Hematopoietic multipotent progenitor cell (in vitro differentiated cells): ENCODE results near the gene VMAC. TPM values are rescaled to one million over a fixed set of nuclear protein-coding genes. Genes with fewer than 3 reads are reported as not detected.

Experiments
- DNase-seq, 3 donors: peaks; one replicate each; pipeline ENCODE4 v3.0.0-alpha.2; 2011 to 2015; ENCODE audit warnings: low read depth in 2 of 3, low spot score in 2 of 3
- total RNA-seq: library from RNA; depleted of rRNA; stranded (reverse); fragments of >200 nt; gene quantifications from one replicate; pipeline ENCODE4 v1.2.3, GENCODE V29; 2012

The VMAC gene
- total RNA-seq, 1 donor = 25.3 TPM

DNA sequence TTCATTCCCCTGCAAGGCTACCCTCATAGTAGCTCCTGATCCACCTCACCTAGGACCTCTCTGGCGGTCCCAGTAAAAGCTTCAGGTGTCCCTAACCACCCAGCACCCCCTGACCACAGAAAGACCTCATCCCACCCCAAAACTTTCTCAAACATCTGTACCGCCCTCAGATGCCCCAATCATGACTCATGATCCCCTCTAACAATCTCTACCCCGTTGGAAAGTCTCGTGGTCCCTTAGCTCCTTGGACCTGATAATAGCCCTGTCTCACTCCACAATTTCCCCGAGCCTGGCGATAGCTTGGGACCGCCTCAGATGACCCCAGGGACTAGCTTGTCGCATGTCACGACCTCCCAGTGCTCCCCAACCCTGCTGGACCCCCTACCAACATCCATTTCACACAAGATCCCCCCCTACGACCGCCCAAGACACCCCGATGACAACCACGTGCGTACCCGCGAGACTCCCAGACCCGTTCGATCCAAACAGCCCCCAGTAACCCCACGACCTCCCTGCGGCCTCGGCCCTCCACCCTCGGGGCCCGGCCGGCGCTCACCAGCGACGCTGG is 1.5 kb upstream of the VMAC start:
- DNase-seq = peak in 2 of 3 donors; percentile 49 to 50

DNA sequence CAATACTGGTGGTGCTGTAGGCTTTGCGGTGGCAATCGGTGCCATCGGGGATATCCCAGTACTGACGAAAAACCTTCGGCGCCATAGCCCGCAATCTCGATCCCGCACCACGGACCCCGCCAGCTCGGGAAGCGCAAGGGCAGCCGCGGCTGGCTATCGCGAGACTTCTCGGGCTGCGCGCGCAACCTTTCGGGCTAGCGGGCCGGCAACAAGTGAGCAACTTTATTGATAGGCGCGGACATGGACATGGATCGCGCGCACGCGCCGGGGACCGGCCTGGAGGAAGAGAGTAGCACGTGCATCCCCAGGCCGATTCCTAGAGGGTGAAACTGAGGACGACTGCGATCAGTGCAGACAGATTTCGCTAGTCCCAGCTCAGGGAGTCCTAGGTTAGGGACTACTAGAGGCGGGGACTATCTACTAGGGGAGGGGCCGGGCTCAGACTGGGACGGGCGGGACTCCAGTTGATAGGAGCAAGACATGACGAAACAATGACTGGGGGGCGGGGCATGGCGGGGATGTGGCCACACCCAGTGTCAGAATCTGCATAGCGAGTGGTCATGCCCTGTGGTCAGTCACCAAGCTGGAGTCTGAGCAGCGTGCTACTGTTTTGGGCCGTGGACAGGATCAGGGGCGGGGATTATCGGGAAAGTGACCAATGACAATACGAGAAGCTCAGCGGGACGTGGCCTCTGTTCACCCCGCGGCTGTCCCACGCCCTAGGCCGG is 884 bp upstream of the VMAC start, which contains the start of gene NDUFA11:
Gene NDUFA11, minus strand, starts transcription at position 167 of the 728 bp plus-strand sequence. Its CDS starts 82 bp downstream, at position 85.
- DNase-seq = peak; percentile 96 to 98 (median 97)

DNA sequence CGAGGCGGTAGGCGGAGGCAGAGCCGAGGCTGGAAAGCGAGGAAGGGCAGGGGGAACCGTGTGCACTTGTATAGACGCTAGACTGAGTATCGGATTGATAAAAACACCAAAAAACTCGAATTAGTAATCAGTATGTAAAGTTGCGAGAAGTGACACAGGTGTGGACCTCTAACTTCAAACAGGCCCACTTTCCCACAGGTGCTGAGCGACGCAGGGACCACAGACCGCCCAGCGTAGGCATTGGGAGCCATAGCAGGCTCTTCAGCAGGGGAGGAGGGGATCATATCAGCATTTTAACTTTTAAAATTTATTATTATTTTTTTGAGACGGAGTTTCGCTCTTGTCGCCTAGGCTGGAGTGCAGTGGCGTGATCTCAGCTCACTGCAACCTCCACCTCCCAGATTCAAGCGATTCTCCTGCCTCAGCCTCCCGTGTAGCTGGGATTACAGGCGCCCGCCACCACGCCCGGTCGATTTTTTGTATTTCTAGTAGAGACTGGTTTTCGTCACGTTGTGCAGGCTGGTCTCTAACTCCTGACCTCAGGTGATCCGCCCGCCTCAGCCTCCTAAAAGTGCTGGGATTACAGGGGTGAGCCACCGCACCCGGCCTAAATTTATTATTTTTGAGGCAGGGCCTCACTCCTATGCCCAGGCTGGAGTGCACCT is 574 bp downstream of the VMAC start:
- DNase-seq = no peak

DNA sequence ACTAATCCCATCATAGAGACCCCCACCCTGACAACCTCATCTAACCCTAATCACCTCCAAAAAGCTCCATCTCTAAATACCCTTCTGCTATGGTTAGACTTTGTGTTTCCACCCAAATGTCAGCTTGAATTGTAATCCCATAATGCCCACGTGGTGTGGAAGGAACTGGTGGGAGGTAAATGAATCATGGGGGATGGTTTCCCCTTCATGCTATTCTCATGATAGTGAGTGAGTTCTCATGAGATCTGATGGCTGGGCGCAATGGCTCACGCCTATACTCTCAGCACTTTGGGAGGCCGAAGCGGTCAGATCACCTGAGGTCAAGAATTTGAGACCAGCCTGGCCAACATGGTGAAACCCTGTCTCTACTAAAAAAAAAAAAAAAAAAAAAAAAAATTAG is 2.6 kb downstream of the VMAC start:
- DNase-seq = no peak

DNA sequence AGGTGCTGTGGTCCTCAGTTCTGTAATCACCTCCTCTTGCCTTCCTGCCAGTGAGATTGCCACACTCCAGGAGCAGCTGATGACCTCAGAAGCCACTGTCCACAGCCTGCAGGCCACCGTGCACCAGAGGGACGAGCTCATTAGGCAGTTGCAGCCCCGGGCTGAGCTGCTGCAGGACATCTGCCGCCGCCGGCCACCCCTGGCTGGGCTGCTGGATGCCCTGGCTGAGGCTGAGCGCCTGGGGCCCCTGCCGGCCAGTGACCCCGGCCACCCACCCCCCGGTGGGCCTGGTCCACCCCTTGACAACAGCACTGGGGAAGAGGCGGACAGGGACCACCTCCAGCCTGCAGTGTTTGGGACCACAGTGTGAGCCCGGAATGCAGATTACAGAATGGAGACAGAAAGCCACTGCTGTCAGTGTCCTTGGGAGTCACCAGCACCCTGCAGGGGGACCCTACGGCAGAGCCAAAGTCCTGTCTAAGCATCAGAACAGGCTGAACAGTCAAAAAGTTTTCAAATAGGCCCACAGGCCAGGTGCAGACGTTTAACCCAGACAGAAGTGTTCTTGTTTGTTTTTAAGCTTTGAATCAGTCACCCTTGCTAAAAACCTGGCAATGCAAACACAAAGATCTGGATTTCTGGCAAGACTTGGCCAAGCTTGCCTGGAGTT is 4.2 kb downstream of the VMAC start:
- DNase-seq = no peak

DNA sequence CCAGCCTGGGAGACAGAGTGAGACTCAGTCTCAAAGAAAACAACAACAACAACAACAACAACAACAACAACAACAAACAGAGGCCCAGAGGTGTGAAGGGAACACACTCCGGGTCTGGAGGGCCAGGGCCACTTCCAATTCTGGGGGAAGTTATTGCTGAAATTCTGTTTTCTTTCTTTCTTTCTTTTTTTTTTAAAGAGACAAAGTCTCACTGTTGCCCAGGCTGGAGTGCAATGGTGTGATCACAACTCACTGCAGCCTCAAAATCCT is 5.9 kb downstream of the VMAC start:
- no peak for DNase-seq

DNA sequence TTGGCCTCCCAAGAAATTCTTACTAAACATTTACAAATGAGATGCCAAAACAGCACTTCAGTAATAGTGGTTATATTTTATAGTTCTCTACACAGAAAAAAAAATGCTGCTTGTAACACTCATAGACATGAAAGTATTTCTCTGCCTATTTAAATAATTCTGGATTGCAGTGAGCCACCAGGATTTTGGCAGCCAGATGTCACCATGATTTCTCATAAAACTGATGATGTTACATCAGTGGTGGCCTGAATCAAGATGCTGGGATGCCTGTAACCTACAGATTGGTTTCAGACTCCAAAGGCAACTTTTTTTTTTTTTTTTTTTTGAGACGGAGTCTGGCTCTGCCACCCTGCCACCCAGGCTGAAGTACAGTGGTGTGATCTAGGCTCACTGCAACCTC is 6.7 kb downstream of the VMAC start:
- no peak for DNase-seq

DNA sequence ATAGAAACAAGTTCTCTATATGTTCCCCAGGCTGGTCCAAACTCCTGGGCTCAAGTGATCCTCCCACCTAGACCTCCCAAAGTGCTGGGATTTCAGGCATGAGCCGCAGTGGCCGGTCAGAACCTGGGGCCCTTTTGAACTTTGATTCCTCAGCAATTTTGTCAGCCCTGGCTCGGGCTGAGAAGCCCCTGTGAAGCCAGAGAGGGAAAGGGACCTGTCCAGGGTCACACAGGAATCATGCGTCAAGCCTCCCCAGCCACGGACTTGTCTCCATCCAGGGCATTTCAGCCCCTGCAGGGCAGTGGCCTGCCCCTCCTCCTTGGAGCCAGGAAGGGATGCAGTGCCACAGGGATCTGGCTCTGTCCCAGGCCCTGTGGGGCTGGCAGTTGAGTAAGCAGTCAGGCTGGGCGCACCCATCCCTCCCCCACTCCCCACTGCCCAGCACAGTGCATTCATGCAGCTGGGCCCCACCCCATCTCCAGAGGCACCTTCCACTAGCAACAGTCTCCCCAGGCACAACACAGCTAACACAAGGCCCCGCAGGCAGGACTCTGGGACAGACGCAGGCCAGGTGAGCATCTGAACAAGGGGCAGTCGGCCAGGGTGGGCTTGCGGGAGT is 9.2 kb downstream of the VMAC start, which contains the start of gene CAPS:
Gene CAPS, plus strand, starts transcription at position 516 of the 619 bp plus-strand sequence. CDS start 153 bp downstream, outside the sequence.
- no peak for DNase-seq

DNA sequence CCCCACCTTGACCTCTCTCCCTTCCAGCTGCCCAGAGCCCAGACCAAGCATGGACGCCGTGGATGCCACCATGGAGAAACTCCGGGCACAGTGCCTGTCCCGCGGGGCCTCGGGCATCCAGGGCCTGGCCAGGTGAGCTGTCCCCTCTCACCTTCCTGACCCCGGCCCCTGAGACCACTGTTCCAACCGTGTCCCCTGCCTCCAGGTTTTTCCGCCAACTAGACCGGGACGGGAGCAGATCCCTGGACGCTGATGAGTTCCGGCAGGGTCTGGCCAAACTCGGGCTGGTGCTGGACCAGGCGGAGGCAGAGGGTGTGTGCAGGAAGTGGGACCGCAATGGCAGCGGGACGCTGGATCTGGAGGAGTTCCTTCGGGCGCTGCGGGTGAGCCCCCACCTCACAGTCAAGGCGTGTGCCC is 9.7 kb downstream of the VMAC start:
- no peak for DNase-seq

DNA sequence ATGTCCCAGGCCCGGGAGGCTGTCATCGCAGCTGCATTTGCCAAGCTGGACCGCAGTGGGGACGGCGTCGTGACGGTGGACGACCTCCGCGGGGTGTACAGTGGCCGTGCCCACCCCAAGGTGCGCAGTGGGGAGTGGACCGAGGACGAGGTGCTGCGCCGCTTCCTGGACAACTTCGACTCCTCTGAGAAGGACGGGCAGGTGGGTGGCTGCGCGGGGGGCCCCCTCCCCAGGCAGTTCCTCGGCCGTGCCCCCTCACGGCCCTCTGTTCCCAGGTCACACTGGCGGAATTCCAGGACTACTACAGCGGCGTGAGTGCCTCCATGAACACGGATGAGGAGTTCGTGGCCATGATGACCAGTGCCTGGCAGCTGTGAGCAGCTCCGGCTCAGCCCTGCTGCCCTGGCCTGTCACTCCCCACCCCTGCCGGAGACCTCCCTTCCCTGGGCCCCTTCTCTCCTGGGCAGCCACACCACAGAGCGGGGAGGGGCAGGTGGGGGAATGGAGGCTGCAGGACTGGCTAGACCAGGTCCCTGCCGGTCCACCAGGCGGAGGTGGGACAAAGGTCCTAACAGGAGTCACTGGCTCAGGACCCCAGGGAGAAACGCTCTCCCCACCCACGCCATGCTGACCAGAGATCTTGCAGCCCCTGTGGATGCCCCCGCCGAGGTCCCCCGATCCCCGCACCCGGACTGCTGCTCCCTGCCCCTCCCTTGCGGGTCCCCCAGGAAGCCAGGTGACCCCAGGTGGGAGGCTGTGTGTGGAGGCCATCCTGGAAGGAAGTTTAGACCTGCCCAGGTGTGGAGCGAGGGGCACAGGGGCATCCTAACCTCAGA is 10.5 kb downstream of the VMAC start:
- DNase-seq = no peak

DNA sequence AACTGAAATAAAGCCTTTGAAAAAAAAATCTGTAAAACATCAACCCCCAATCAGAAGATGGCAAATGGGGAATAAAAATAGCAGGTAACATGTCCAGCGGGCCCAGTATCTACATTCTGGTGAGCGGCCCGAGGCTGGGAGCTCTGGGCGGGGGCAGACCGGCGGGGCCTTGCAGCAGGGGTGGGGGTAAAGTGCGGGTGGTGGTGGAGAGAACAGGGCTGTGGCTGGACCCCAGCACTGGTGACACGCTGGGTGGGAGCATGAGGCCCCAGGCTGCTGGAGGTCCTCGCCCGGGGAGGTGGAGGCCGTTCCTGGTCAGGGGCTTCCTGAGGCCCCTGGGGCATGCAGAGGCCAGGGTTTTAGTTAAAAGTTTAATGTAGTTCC is 11.1 kb downstream of the VMAC start:
- DNase-seq = no peak

DNA sequence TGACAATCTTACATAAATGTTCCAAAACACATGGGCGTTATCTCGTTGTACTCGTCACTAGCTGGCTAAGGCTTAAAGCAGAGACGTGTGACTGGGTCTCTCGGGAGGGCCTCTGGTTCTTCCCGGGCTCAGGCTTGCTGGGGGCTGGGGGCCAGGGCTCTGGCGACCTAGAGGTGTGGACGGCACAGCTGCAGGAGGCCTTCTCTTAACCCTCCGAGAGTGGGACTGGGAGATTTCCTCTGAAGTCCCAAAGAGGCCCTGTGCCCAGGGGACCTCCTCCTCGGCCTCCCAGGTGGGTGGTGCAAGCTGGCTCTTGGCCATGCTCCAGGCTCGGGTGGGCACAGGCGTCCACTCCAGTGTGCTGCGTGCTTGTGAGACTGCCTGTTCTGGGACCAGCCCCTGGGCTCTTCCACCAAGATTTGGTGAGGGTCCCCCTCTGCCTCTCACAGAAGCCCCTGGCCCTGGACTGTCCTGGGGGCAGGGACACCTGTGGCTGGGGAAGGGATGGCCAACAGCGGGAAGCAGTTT is 11.6 kb downstream of the VMAC start:
- DNase-seq = no peak

DNA sequence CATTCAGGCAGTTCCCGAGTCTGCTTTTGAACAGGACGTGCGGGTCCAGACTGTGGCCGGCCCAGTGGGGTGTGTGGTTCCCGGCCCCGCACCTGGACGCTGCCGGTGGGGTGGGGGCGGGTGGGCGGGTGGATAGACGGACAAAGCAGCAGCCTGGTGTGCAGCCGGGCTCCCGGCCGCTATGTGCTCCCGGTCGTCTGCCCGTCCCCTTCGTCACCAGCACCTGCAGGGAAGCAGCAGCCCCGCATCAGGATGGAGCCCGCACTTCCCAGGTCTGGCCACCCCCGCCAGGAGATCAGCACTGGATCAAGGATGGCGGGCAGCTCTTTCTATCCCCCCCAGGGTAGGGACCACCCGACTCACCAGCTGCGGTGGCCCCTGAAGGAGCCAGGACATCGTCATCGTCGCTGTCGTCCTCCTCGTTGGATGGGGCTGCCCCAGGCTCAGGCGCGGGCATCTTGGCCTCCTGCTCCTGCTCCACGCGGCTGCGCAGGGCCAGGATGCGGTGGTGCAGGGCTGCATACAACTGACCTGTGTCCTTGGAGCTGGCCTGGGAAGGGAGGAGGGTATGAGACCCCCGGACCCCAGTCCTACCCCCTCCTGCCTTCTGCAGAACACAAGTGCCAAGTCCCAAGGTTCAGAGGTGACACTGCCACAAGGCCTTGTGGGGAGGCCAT is 12.9 kb downstream of the VMAC start:
- DNase-seq = no peak

DNA sequence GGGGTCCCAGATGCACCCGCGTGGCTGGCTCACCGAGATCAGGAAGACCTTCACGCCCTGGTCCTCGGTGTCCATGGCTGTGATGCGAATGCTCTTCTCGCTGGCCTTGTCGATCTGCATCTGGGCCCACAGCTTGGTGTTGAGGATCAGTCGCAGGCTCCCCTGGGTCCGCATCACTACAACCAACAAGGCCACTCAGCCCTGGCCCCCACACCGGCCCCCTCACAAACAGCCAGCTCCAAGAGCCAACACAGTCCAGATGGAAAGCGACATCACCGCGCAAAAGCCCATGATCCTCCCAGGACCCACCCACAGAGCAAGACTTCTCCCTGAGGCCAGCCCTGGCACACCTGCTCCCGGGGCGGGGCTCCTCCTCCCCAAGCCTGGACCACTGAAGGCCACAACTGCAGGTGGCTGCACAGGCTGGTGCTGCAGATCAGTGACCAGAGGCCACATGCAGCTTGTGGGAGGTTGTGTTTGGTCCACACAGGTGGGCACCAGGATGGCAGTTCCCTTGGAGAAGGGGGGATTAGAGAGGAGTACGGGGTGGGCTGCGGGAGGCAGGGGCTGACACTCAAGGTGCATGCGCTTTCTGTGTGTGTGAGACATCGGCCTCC is 13.9 kb downstream of the VMAC start:
- DNase-seq = no peak

DNA sequence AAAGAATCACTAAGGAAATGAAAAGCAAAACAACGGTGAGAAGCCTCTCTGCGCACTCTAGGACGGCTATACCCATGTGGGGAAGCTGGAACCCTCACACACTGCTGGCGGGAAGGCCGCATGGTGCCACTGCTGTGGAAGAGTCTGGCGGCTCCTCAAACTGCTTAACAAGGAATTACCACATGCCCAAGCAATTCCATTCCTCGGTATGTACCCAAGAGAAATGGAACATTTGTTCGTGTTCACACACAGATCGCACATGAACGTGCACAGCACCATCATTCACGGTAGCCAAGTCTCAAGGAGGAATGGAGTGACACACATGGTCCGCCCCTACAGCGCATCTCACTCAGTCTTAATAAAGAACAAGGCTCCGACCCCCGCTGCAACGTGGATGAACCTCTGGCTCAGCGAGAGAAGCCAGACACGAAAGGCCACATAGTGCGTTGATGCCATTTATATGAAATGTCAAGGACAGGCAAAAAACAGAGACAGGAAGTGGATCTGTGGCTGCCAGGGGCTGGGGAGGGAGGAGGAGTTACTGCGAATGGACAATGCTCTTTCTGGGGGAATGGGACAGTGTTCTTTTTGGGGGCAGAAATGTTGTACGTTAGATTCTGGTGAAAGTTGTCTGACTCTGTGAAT is 17.0 kb downstream of the VMAC start:
- DNase-seq = no peak

DNA sequence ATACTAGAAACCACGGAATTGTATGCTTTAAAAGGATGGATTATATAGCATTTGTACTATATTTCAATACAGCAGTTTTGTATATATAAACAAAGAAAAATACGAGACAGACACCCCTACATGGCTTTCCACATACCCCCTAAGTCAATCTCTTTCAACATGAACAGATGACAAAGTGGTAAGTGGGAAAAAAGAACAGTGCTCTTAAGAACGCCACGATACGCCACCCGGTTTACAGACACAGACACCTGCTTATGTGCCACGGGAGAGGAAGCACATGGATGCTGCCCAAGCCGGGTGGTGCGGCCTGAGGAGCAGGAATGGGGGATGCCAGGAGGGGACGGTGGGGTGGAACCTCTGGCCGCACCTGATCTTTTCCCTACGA is 17.5 kb downstream of the VMAC start:
- DNase-seq = no peak

DNA sequence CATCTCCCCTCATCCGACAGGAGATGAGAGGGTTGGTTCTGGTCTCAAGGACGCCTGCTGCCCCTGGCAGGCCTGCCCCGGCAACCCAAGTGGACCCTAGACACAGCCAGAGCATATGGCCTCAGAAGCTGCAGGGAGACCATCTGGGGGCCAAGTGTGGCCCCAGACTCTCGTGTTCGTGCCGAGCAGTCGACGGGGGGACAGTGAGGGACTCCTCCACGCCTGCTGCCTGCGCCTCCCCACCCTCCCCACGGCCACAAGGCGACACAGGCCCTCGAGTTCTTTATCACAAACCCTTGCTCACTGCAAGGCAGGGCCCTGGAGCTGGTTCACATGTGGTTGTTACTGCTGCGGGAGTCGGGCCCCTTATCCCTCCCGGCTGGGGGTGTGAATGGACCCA is 18.7 kb downstream of the VMAC start:
- DNase-seq = no peak

DNA sequence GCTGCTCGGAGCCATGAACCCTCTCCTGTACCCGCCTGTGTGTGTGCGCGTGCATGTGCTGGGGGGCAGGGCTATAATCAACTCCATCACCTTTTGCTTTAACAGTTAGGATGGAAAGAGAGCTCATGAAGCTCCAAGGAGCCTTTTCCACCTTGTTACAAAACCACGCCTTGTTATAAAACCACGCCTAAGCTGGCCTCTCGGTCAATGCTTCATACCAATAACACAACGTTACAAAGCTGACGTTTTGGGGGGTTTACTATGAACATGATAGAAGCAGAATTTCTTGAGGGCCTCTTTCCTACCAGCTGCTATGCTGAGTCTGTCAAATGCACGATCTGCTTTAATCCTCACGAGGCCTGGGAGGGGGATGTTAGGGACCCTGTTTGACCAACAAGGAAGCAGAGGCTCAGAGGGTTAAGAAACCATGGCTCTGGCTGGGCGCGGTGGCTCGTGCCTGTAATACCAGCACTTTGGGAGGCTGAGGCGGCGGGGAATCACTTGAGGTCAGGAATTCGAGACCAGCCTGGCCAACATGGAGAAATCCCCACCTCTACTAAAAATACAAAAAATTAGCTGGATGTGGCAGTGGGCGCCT is 21.3 kb downstream of the VMAC start:
- no peak for DNase-seq
